Measurements from ENCODE around the gene NR2C2.

Gene NR2C2

GRCh38 chr3:15055019-15055557, 107.7 kb downstream of the NR2C2 start:
- Histone ChIP-seq H3K4me3 (replicated peaks; ENCODE audit: low read depth, low read length) (no peak overlapping the region), H3K36me3 (ENCODE audit: control insufficient read depth, insufficient read depth, low read length) (peaks cover 31% of the 10 kb centered on the region), H3K27me3 (replicated peaks; ENCODE audit: control insufficient read depth, insufficient read depth, low read length) (no peaks in the 10 kb centered on the region)
- DNase-seq (ENCODE audit: extremely low read depth, insufficient read length) = peak; percentile 46
- TF ChIP-seq, protein P1, sequence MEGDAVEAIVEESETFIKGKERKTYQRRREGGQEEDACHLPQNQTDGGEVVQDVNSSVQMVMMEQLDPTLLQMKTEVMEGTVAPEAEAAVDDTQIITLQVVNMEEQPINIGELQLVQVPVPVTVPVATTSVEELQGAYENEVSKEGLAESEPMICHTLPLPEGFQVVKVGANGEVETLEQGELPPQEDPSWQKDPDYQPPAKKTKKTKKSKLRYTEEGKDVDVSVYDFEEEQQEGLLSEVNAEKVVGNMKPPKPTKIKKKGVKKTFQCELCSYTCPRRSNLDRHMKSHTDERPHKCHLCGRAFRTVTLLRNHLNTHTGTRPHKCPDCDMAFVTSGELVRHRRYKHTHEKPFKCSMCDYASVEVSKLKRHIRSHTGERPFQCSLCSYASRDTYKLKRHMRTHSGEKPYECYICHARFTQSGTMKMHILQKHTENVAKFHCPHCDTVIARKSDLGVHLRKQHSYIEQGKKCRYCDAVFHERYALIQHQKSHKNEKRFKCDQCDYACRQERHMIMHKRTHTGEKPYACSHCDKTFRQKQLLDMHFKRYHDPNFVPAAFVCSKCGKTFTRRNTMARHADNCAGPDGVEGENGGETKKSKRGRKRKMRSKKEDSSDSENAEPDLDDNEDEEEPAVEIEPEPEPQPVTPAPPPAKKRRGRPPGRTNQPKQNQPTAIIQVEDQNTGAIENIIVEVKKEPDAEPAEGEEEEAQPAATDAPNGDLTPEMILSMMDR (IDR thresholded peaks at IDR 0.05; ENCODE audit: insufficient read depth, low read length, poor library complexity, severe bottlenecking) = no peak

- Histone ChIP-seq H3K4me3 (replicated peaks; ENCODE audit: low read depth, low read length) (no peak overlapping the region), H3K36me3 (ENCODE audit: control insufficient read depth, insufficient read depth, low read length) (peaks cover 31% of the 10 kb centered on the region)
Observed at GRCh38 chr3:15056676-15057404, 109.5 kb downstream of the NR2C2 start.

DNA sequence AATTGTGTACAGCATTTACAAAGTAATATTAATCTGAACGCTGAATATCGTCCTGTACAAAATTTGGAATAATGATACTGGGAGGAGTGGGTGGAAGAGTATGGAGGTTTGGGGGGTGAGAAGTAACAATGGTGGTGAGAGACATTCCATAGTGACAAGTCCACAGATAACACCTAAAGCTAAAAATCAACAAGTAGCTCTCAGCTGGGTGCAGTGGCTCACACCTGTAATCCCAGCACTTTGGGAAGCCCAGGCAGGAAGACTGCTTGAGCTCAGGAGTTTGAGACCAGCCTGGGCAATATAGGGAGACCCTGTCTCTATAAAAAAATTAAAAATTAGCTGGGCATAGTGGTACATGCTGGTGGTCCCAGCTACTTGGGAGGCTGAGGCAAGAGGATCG, 112.6 kb downstream of the NR2C2 start:
- peaks cover 21% of the 10 kb centered on the region for H3K36me3 ChIP-seq (ENCODE audit: control insufficient read depth, insufficient read depth, low read length)
- DNase-seq (ENCODE audit: extremely low read depth, insufficient read length) = no peak
- TF ChIP-seq, protein P1 (IDR thresholded peaks at IDR 0.05; ENCODE audit: insufficient read depth, low read length, poor library complexity, severe bottlenecking) = no peak
- H3K4me3 ChIP-seq (replicated peaks; ENCODE audit: low read depth, low read length) = no peak overlapping the region
- H3K27me3 ChIP-seq (replicated peaks; ENCODE audit: control insufficient read depth, insufficient read depth, low read length) = no peaks in the 10 kb centered on the region

More at GRCh38 chr3:15056676-15057404, 109.5 kb downstream of the NR2C2 start:
- no peaks in the 10 kb centered on the region for H3K27me3 ChIP-seq (replicated peaks; ENCODE audit: control insufficient read depth, insufficient read depth, low read length)
- TF ChIP-seq, protein P1 (IDR thresholded peaks at IDR 0.05; ENCODE audit: insufficient read depth, low read length, poor library complexity, severe bottlenecking) = no peak
- no peak for DNase-seq (ENCODE audit: extremely low read depth, insufficient read length)

- TF ChIP-seq, protein P1 (IDR thresholded peaks at IDR 0.05; ENCODE audit: insufficient read depth, low read length, poor library complexity, severe bottlenecking) = no peak
- Histone ChIP-seq H3K4me3 (replicated peaks; ENCODE audit: low read depth, low read length) (peak overlapping the region; percentile 81), H3K36me3 (ENCODE audit: control insufficient read depth, insufficient read depth, low read length) (peaks cover 8% of the 10 kb centered on the region), H3K27me3 (replicated peaks; ENCODE audit: control insufficient read depth, insufficient read depth, low read length) (no peaks in the 10 kb centered on the region)
- no peak for DNase-seq (ENCODE audit: extremely low read depth, insufficient read length)
Observed at GRCh38 chr3:15063238-15063637, 115.9 kb downstream of the NR2C2 start.

- H3K27me3 ChIP-seq (replicated peaks; ENCODE audit: control insufficient read depth, insufficient read depth, low read length) = no peaks in the 10 kb centered on the region
- H3K4me3 ChIP-seq (replicated peaks; ENCODE audit: low read depth, low read length) = peak overlapping the region; percentile 81
- H3K36me3 ChIP-seq (ENCODE audit: control insufficient read depth, insufficient read depth, low read length) = peaks cover 3% of the 10 kb centered on the region
- TF ChIP-seq, protein P1 (IDR thresholded peaks at IDR 0.05; ENCODE audit: insufficient read depth, low read length, poor library complexity, severe bottlenecking) = no peak
- DNase-seq (ENCODE audit: extremely low read depth, insufficient read length) = no peak
Observed at GRCh38 chr3:15063656-15064286, 116.4 kb downstream of the NR2C2 start.

Data from GM06990 (cell line).